ENCODE measurements around the gene MOB2.
"Not testable (repeated sequence)": the region's sequence is repeated elsewhere in the genome, so short reads cannot be mapped to it uniquely, and the experiment has no call there.

The MOB2 gene

GRCh38 chr11:1514336-1515061 lies 27.9 kb upstream of the MOB2 start:
- no peak overlapping the region for H3K4me3 ChIP-seq (replicated peaks in 1 of 2; ENCODE audit: low read depth in 2 of 2, low read length in 2 of 2)
- no peak for TF ChIP-seq CTCF (IDR thresholded peaks at IDR 0.05; ENCODE audit: low read depth, low read length)
- DNase-seq (ENCODE audit: low read depth in 2 of 2) = no peak

GRCh38 chr11:1513326-1514296 lies 27.0 kb upstream of the MOB2 start:
- TF ChIP-seq CTCF (IDR thresholded peaks at IDR 0.05; ENCODE audit: low read depth, low read length) = no peak
- no peak for DNase-seq (ENCODE audit: low read depth in 2 of 2)
- H3K4me3 ChIP-seq (replicated peaks in 1 of 2; ENCODE audit: low read depth in 2 of 2, low read length in 2 of 2) = no peak overlapping the region

- not testable (repeated sequence) for H3K4me3 ChIP-seq (replicated peaks in 1 of 2; ENCODE audit: low read depth in 2 of 2, low read length in 2 of 2); DNase-seq (ENCODE audit: low read depth in 2 of 2)
Observed at GRCh38 chr11:1512531-1513258, 26.1 kb upstream of the MOB2 start.

GRCh38 chr11:1511937-1512496 lies 25.4 kb upstream of the MOB2 start:
- H3K4me3 ChIP-seq (replicated peaks in 1 of 2; ENCODE audit: low read depth in 2 of 2, low read length in 2 of 2) = no peak overlapping the region
- TF ChIP-seq CTCF (IDR thresholded peaks at IDR 0.05; ENCODE audit: low read depth, low read length) = no peak
- DNase-seq (ENCODE audit: low read depth in 2 of 2) = no peak

GRCh38 chr11:1510928-1511327 lies 24.3 kb upstream of the MOB2 start:
- DNase-seq (ENCODE audit: low read depth in 2 of 2) = no peak
- no peak overlapping the region for H3K4me3 ChIP-seq (replicated peaks in 1 of 2; ENCODE audit: low read depth in 2 of 2, low read length in 2 of 2)
- no peak for TF ChIP-seq CTCF (IDR thresholded peaks at IDR 0.05; ENCODE audit: low read depth, low read length)

- DNase-seq (ENCODE audit: low read depth in 2 of 2); H3K4me3 ChIP-seq (replicated peaks in 1 of 2; ENCODE audit: low read depth in 2 of 2, low read length in 2 of 2): not testable (repeated sequence)
Observed at GRCh38 chr11:1510351-1510750, 23.8 kb upstream of the MOB2 start.

- no peak for DNase-seq (ENCODE audit: low read depth in 2 of 2)
- no peak overlapping the region for H3K4me3 ChIP-seq (replicated peaks in 1 of 2; ENCODE audit: low read depth in 2 of 2, low read length in 2 of 2)
- no peak for TF ChIP-seq CTCF (IDR thresholded peaks at IDR 0.05; ENCODE audit: low read depth, low read length)
Observed at GRCh38 chr11:1509626-1510255, 23.2 kb upstream of the MOB2 start.

Data from cardiac fibroblast (primary cell).